Activated CD8-positive, alpha-beta memory T cell treated with anti-CD3 and anti-CD28 coated beads for 4 hours (primary cell): Measurements from ENCODE around the gene ATP6V0C.

Source experiments
- DNase-seq, 2 donors: peaks; one replicate each; pipeline ENCODE4 v3.0.0-alpha.2; 2020; ENCODE audit warnings: low read depth in 2 of 2

The ATP6V0C gene

GRCh38 chr16:2490190-2491105, 23.3 kb upstream of the ATP6V0C start:
- DNase-seq = no peak

GRCh38 chr16:2492292-2492691, 21.5 kb upstream of the ATP6V0C start:
- no peak for DNase-seq

- DNase-seq = no peak
Observed at GRCh38 chr16:2493605-2494004, 20.1 kb upstream of the ATP6V0C start.

- DNase-seq = no peak
Observed at GRCh38 chr16:2494616-2495015, 19.1 kb upstream of the ATP6V0C start.

GRCh38 chr16:2495041-2495440, 18.7 kb upstream of the ATP6V0C start:
- no peak for DNase-seq

GRCh38 chr16:2496223-2497115, 17.3 kb upstream of the ATP6V0C start:
- no peak for DNase-seq

- DNase-seq = no peak
Observed at GRCh38 chr16:2497116-2497630, 16.6 kb upstream of the ATP6V0C start.

GRCh38 chr16:2497695-2498484, 15.9 kb upstream of the ATP6V0C start:
- DNase-seq = no peak

- DNase-seq = no peak
Observed at GRCh38 chr16:2498531-2499253, 15.1 kb upstream of the ATP6V0C start.

- no peak for DNase-seq
Observed at GRCh38 chr16:2499454-2499853, 14.3 kb upstream of the ATP6V0C start.

- no peak for DNase-seq
Observed at GRCh38 chr16:2499890-2500429, 13.8 kb upstream of the ATP6V0C start.

- DNase-seq = no peak
Observed at GRCh38 chr16:2500430-2500917, 13.3 kb upstream of the ATP6V0C start.

- DNase-seq = peak; percentile 54 to 65
Observed at GRCh38 chr16:2500918-2501750, 12.6 kb upstream of the ATP6V0C start.

GRCh38 chr16:2501946-2502895, 11.5 kb upstream of the ATP6V0C start:
- DNase-seq = no peak

GRCh38 chr16:2505695-2506094, 8.1 kb upstream of the ATP6V0C start:
- DNase-seq = no peak

- no peak for DNase-seq
Observed at GRCh38 chr16:2507052-2507659, 6.6 kb upstream of the ATP6V0C start.

GRCh38 chr16:2507665-2508064, 6.1 kb upstream of the ATP6V0C start:
- DNase-seq = no peak
